Measurements from ENCODE around the gene GNAT1. TPM values are rescaled to one million over a fixed set of nuclear protein-coding genes. Genes with fewer than 3 reads are reported as not detected.

GNAT1 gene
- total RNA-seq, 2 experiments from 2014 or later = not detected

DNA sequence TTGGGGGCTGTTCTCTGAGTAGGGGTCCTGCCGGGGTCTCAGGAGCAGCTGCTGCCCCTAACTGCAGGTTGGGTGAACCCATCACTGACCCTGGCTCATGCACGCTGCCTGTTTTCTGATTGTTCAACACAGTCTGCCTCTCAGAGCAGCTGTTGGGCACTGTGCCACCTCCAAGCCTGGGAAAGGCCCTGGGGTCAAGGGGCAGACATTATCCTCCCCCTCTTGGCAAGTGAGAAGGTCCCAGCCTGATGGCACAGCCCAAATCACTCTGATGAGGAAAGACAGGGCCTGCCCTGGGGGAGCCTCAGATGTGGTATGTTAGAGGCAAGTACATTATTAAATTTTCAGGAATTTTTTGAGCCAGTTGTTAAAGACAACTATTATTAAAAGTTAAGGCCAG is 14.1 kb upstream of the GNAT1 start:
- CTCF ChIA-PET (ENCODE audit: unreplicated experiment) = no interaction called here
- no peak for DNase-seq (ENCODE audit: low spot score)
- POLR2A ChIA-PET = no interaction called here
- no peaks in the 10 kb centered on the region for H3K9me2 ChIP-seq (ENCODE audit: insufficient read depth, low read length)
- H3K4me1 ChIP-seq (ENCODE audit: insufficient read depth, low read length, poor library complexity, severe bottlenecking) = no peaks in the 10 kb centered on the region
- no peak overlapping the region for H3K27ac ChIP-seq (ENCODE audit: low read depth, low read length, poor library complexity, severe bottlenecking)
- TF ChIP-seq, protein P1, sequence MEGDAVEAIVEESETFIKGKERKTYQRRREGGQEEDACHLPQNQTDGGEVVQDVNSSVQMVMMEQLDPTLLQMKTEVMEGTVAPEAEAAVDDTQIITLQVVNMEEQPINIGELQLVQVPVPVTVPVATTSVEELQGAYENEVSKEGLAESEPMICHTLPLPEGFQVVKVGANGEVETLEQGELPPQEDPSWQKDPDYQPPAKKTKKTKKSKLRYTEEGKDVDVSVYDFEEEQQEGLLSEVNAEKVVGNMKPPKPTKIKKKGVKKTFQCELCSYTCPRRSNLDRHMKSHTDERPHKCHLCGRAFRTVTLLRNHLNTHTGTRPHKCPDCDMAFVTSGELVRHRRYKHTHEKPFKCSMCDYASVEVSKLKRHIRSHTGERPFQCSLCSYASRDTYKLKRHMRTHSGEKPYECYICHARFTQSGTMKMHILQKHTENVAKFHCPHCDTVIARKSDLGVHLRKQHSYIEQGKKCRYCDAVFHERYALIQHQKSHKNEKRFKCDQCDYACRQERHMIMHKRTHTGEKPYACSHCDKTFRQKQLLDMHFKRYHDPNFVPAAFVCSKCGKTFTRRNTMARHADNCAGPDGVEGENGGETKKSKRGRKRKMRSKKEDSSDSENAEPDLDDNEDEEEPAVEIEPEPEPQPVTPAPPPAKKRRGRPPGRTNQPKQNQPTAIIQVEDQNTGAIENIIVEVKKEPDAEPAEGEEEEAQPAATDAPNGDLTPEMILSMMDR (conservative IDR thresholded peaks at IDR 0.05; ENCODE audit: low read length) = no peak
- no peak for TF ChIP-seq EZH2phosphoT487 (IDR thresholded peaks at IDR 0.05; ENCODE audit: borderline replicate concordance, low read depth, low read length)
- H3K4me3 ChIP-seq (ENCODE audit: low read depth, low read length, poor library complexity, severe bottlenecking) = no peak overlapping the region
- BruUV-seq (replicated peaks) = no TSS peak
- no peaks in the 10 kb centered on the region for H3K79me2 ChIP-seq (ENCODE audit: insufficient read depth, low read depth, low read length)
- H3K9me3 ChIP-seq (ENCODE audit: low read length) = no peaks in the 10 kb centered on the region
- intact Hi-C loops (cut with micrococcal nuclease; ENCODE audit: unreplicated experiment) = no loop called here
- H4K20me1 ChIP-seq (ENCODE audit: insufficient read depth, low read length) = no peaks in the 10 kb centered on the region; the same call in 1 of the 2 replicates
- H3K36me3 ChIP-seq (ENCODE audit: insufficient read depth, low read length) = no peaks in the 10 kb centered on the region
- no peak overlapping the region for H3K4me2 ChIP-seq (ENCODE audit: low read length)
- no peak overlapping the region for H2AFZ ChIP-seq (ENCODE audit: low read length)

- TF ChIP-seq, protein P1 (conservative IDR thresholded peaks at IDR 0.05; ENCODE audit: low read length) = no peak
- no peak for TF ChIP-seq EZH2phosphoT487 (IDR thresholded peaks at IDR 0.05; ENCODE audit: borderline replicate concordance, low read depth, low read length)
- no peak overlapping the region for H3K27ac ChIP-seq (ENCODE audit: low read depth, low read length, poor library complexity, severe bottlenecking)
- no peak overlapping the region for H2AFZ ChIP-seq (ENCODE audit: low read length)
- POLR2A ChIA-PET = interaction anchor here (0.5 to 1.0 kb wide), 2 partner anchors 12 to 93 kb away, joined by 3 to 5 read pairs; no protein-coding TSS in a partner anchor
- no peaks in the 10 kb centered on the region; the same call in 1 of the 2 replicates for H4K20me1 ChIP-seq (ENCODE audit: insufficient read depth, low read length)
- H3K36me3 ChIP-seq (ENCODE audit: insufficient read depth, low read length) = no peaks in the 10 kb centered on the region
- no peaks in the 10 kb centered on the region for H3K9me3 ChIP-seq (ENCODE audit: low read length)
- no peaks in the 10 kb centered on the region for H3K4me1 ChIP-seq (ENCODE audit: insufficient read depth, low read length, poor library complexity, severe bottlenecking)
- no TSS peak for BruUV-seq (replicated peaks)
- intact Hi-C loops (cut with micrococcal nuclease; ENCODE audit: unreplicated experiment) = no loop called here
- H3K79me2 ChIP-seq (ENCODE audit: insufficient read depth, low read depth, low read length) = no peaks in the 10 kb centered on the region
- CTCF ChIA-PET (ENCODE audit: unreplicated experiment) = no interaction called here
- no peak overlapping the region for H3K4me2 ChIP-seq (ENCODE audit: low read length)
- H3K9me2 ChIP-seq (ENCODE audit: insufficient read depth, low read length) = no peaks in the 10 kb centered on the region
- no peak overlapping the region for H3K4me3 ChIP-seq (ENCODE audit: low read depth, low read length, poor library complexity, severe bottlenecking)
- no peak for DNase-seq (ENCODE audit: low spot score)
Measured at GRCh38 chr3:50179710-50180109, 11.7 kb upstream of the GNAT1 start.

DNA sequence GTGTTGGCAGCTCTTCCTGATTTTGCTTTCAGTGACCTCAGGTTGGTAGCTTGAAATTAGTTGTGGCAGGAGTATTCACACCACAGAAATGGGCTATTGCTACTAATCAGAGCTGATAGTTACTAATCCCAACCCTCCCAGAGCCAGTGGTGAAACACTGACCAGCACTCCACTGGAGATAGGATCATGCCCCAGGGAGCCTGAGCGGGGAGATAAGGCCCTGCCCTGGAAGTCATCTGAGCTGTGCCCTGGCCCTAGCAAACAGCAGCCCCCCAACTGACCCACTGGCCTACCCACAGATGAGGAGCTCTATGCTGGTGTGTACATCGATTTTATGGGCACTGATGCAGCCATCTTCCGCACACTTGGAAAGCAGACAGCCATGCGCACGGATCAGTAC is 9.4 kb upstream of the GNAT1 start:
- no peak overlapping the region for H3K27ac ChIP-seq (ENCODE audit: low read depth, low read length, poor library complexity, severe bottlenecking)
- ChIA-PET CTCF (ENCODE audit: unreplicated experiment) (no interaction called here), POLR2A (no interaction called here)
- intact Hi-C loops (cut with micrococcal nuclease; ENCODE audit: unreplicated experiment) = no loop called here
- no peak for TF ChIP-seq EZH2phosphoT487 (IDR thresholded peaks at IDR 0.05; ENCODE audit: borderline replicate concordance, low read depth, low read length)
- TF ChIP-seq, protein P1 (conservative IDR thresholded peaks at IDR 0.05; ENCODE audit: low read length) = no peak
- H4K20me1 ChIP-seq (ENCODE audit: insufficient read depth, low read length) = no peaks in the 10 kb centered on the region; the same call in 1 of the 2 replicates
- no peak overlapping the region for H2AFZ ChIP-seq (ENCODE audit: low read length)
- BruUV-seq (replicated peaks) = no TSS peak
- no peaks in the 10 kb centered on the region for H3K4me1 ChIP-seq (ENCODE audit: insufficient read depth, low read length, poor library complexity, severe bottlenecking)
- H3K9me3 ChIP-seq (ENCODE audit: low read length) = no peaks in the 10 kb centered on the region
- no peaks in the 10 kb centered on the region for H3K36me3 ChIP-seq (ENCODE audit: insufficient read depth, low read length)
- no peaks in the 10 kb centered on the region for H3K79me2 ChIP-seq (ENCODE audit: insufficient read depth, low read depth, low read length)
- no peak overlapping the region for H3K4me3 ChIP-seq (ENCODE audit: low read depth, low read length, poor library complexity, severe bottlenecking)
- no peaks in the 10 kb centered on the region for H3K9me2 ChIP-seq (ENCODE audit: insufficient read depth, low read length)
- no peak overlapping the region for H3K4me2 ChIP-seq (ENCODE audit: low read length)
- no peak for DNase-seq (ENCODE audit: low spot score)

Measured in OCI-LY7 (cell line).